Sigmoid colon (tissue), 4 donors: ENCODE measurements around the gene GNGT1.

Source experiments
- EP300 ChIP-seq, 4 donors: sonication (generic); formaldehyde crosslinking; IDR thresholded peaks; one replicate each; pipeline ENCODE4 v1.6.1; 2017; ENCODE audit warnings: antibody characterized with exemption in 4 of 4
- POLR2A ChIP-seq, 2 donors: fragments of 450-650 bp; IDR thresholded peaks; one replicate each; pipeline ENCODE4 v1.6.1; 2016; ENCODE audit warnings: antibody characterized with exemption in 2 of 2, mild to moderate bottlenecking in 2 of 2, moderate library complexity in 2 of 2

DNA sequence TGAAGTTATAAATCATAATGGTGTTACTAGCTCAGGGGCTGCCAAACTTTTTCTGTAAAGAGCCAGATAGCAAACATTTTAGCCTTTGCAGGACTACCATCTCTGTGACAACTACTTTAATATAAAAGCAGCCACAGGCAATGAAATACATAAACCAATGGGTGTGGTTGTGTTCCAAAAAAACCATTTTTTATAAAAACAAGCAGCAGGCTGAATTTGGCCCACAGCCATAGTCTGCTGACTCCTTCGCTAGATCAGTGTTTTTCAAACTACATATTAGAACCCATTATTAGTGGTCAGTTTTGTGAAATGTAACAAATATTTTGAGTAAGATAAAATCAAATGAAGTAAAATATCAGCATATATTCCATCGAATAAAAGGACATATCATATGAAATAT, 28.7 kb downstream of the GNGT1 start:
- no peak for TF ChIP-seq EP300 (IDR thresholded peaks at IDR 0.05)
- TF ChIP-seq POLR2A (IDR thresholded peaks at IDR 0.05), result no peak
